ENCODE data around the gene RGS13.
A peak's percentile ranks its signal among the peaks of the same experiment; 100 is the strongest.

Gene RGS13

GRCh38 chr1:192595299-192595698, 40.6 kb upstream of the RGS13 start:
- TF ChIP-seq CTCF (conservative IDR thresholded peaks at IDR 0.05; ENCODE audit: control insufficient read depth, insufficient read depth, low read depth, low read length), result no peak
- DNase-seq (ENCODE audit: low read depth), result no peak
- no peak overlapping the region for H3K4me3 ChIP-seq (ENCODE audit: control insufficient read depth, low read depth, low read length)

DNA sequence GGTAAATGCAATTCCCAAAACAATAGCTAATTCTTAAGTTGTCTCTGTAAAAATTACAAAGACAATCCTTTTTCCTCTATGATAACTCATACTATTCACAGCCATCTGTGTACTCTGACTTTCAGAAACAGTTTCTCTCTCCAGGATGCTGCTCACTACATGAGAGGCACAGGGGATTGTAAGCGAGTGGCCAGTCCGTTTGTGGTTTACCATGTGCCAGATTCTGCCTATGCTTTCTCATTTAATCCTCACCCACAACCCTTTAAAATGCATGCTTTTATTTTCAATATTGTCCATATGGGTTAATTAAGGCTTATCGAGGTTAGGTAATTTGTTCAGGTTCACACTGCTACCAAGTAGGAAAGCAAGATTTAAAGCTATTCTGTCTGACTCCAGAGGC, 37.4 kb upstream of the RGS13 start:
- DNase-seq (ENCODE audit: low read depth), result no peak
- TF ChIP-seq CTCF (conservative IDR thresholded peaks at IDR 0.05; ENCODE audit: control insufficient read depth, insufficient read depth, low read depth, low read length), result no peak
- H3K4me3 ChIP-seq (ENCODE audit: control insufficient read depth, low read depth, low read length), result no peak overlapping the region

- no peak overlapping the region for H3K4me3 ChIP-seq (ENCODE audit: control insufficient read depth, low read depth, low read length)
- DNase-seq (ENCODE audit: low read depth), result no peak
- no peak for TF ChIP-seq CTCF (conservative IDR thresholded peaks at IDR 0.05; ENCODE audit: control insufficient read depth, insufficient read depth, low read depth, low read length)
Measured at GRCh38 chr1:192600275-192600674, 35.7 kb upstream of the RGS13 start.

- TF ChIP-seq CTCF (conservative IDR thresholded peaks at IDR 0.05; ENCODE audit: control insufficient read depth, insufficient read depth, low read depth, low read length), result no peak
- no peak overlapping the region for H3K4me3 ChIP-seq (ENCODE audit: control insufficient read depth, low read depth, low read length)
- DNase-seq (ENCODE audit: low read depth), result no peak
Measured at GRCh38 chr1:192601143-192601542, 34.8 kb upstream of the RGS13 start.

DNA sequence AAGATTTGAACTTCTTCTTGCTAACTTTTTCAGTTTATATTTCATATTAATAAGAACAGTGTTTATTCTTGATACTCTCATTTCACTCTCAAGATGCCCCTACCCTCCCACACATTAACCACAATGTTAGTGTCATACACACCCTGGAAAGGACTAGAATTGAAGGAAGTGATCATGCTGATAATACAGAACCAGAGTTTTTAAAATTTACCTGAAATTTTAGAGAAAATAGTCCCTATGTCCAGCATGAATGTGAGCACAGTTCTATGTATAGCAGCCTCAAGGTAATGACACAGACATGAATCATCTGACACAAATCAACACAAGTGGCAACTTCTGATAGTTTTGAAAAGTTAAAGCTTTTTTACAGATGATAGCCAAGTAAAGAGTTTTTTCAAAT, 34.4 kb upstream of the RGS13 start:
- TF ChIP-seq CTCF (conservative IDR thresholded peaks at IDR 0.05; ENCODE audit: control insufficient read depth, insufficient read depth, low read depth, low read length), result no peak
- peak; percentile 53 for DNase-seq (ENCODE audit: low read depth)
- no peak overlapping the region for H3K4me3 ChIP-seq (ENCODE audit: control insufficient read depth, low read depth, low read length)

DNA sequence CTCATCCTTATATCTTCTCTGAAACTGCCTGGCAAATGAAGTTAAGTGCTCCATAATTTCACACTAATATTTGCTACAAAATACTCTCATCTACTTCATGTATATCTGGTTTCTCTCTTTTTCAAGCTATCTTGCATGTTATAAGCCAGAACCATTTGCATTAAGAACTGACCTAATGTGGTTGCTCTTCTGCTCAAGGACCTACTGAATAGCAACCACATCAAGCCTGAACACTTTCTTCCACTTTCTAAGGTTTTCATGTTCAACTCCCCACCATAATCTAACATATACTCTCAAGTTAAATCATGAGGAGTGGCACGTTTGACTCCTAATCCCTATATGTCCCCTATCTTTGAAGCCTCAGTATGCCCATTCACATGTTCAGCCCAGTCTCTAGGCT, 33.2 kb upstream of the RGS13 start:
- no peak overlapping the region for H3K4me3 ChIP-seq (ENCODE audit: control insufficient read depth, low read depth, low read length)
- no peak for TF ChIP-seq CTCF (conservative IDR thresholded peaks at IDR 0.05; ENCODE audit: control insufficient read depth, insufficient read depth, low read depth, low read length)
- DNase-seq (ENCODE audit: low read depth), result no peak

DNA sequence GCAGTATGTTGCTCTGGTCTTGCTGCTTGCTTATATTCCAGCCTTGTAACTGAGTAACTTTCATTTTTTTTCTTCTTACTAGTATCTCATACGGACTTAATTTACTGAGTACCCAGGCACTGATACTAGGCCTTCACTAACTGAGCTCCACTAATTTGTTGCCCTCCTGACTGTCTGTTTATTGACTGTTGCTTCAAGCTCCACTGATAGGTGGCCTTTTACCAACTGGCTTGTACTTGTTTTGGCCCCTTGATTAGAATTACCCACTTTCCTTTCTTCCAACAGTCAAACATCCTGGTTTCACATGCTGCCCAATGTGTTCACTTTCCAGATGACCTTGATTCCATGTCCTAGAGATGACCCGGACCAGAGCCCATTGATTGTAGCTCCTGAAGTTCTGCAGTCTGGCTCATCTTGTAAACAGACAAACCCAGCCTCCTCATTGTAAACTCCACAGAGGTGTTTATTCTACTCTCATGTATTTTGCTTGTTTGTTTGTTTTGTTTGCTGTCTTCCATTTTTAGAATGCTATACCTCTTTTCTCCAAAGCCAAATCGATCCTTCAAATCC, 32.6 kb upstream of the RGS13 start:
- no peak for TF ChIP-seq CTCF (conservative IDR thresholded peaks at IDR 0.05; ENCODE audit: control insufficient read depth, insufficient read depth, low read depth, low read length)
- DNase-seq (ENCODE audit: low read depth), result no peak
- no peak overlapping the region for H3K4me3 ChIP-seq (ENCODE audit: control insufficient read depth, low read depth, low read length)
